ENCODE results near the gene CD300LG.

- TF ChIP-seq CTCF (IDR thresholded peaks at IDR 0.05) (no peak), POLR2A (IDR thresholded peaks at IDR 0.05) (no peak)
Observed at GRCh38 chr17:43898446-43898845, 51.5 kb downstream of the CD300LG start.
